GM18519 (cell line): ENCODE results near the gene TRPM2.
A peak's percentile ranks its signal among the peaks of the same experiment; 100 is the strongest.
"Not testable (repeated sequence)": the region's sequence is repeated elsewhere in the genome, so short reads cannot be mapped to it uniquely, and the experiment has no call there.

Source experiments
- ATAC-seq: cut with Tn5 transposase; IDR thresholded peaks from one replicate; pipeline ENCODE4 v1.9.1; 2021; ENCODE audit warnings: mild to moderate bottlenecking, moderate library complexity; ENCODE audit not compliant: unreplicated experiment, low FRiP score

Gene TRPM2

GRCh38 chr21:44333509-44334328, 19.7 kb upstream of the TRPM2 start:
- ATAC-seq = no peak

GRCh38 chr21:44334329-44335030, 18.9 kb upstream of the TRPM2 start:
- no peak for ATAC-seq

GRCh38 chr21:44335266-44336059, 18.0 kb upstream of the TRPM2 start:
- no peak for ATAC-seq

GRCh38 chr21:44337449-44337848, 16.0 kb upstream of the TRPM2 start:
- ATAC-seq = no peak

GRCh38 chr21:44337941-44338895, 15.2 kb upstream of the TRPM2 start:
- ATAC-seq = no peak

- peak; percentile 82 for ATAC-seq
Observed at GRCh38 chr21:44338971-44339910, 14.2 kb upstream of the TRPM2 start, which contains the start of gene CFAP410. Gene CFAP410, minus strand, starts transcription at chr21:44339390. Its CDS starts 196 bp downstream, at chr21:44339194.

GRCh38 chr21:44341726-44342458, 11.5 kb upstream of the TRPM2 start:
- not testable (repeated sequence) for ATAC-seq

GRCh38 chr21:44342981-44343380, 10.4 kb upstream of the TRPM2 start:
- ATAC-seq = not testable (repeated sequence)

GRCh38 chr21:44344541-44345183, 8.8 kb upstream of the TRPM2 start:
- no peak for ATAC-seq

- no peak for ATAC-seq
Observed at GRCh38 chr21:44345495-44345894, 7.9 kb upstream of the TRPM2 start.

- no peak for ATAC-seq
Observed at GRCh38 chr21:44347911-44348451, 5.4 kb upstream of the TRPM2 start.

- ATAC-seq = no peak
Observed at GRCh38 chr21:44348861-44349260, 4.6 kb upstream of the TRPM2 start.

GRCh38 chr21:44349416-44349846, 4.0 kb upstream of the TRPM2 start:
- no peak for ATAC-seq

- ATAC-seq = no peak
Observed at GRCh38 chr21:44349847-44350772, 3.3 kb upstream of the TRPM2 start.

- ATAC-seq = no peak
Observed at GRCh38 chr21:44350773-44351481, 2.5 kb upstream of the TRPM2 start.
